T follicular helper cell (primary cell): Measurements from ENCODE around the gene CDH12.
"Not testable (repeated sequence)": the region's sequence is repeated elsewhere in the genome, so short reads cannot be mapped to it uniquely, and the experiment has no call there.

ENCODE experiments used
- DNase-seq: peaks from one replicate; pipeline ENCODE4 v3.0.0-alpha.2; 2020; ENCODE audit warnings: low read depth

The CDH12 gene

GRCh38 chr5:22432905-22433304, 420.2 kb downstream of the CDH12 start:
- DNase-seq = no peak

GRCh38 chr5:22431840-22432239, 421.3 kb downstream of the CDH12 start:
- DNase-seq = no peak

GRCh38 chr5:22431406-22431805, 421.7 kb downstream of the CDH12 start:
- DNase-seq = no peak

GRCh38 chr5:22411554-22412349, 441.4 kb downstream of the CDH12 start:
- DNase-seq = no peak

GRCh38 chr5:22391956-22392355, 461.2 kb downstream of the CDH12 start:
- no peak for DNase-seq

GRCh38 chr5:22390888-22391287, 462.3 kb downstream of the CDH12 start:
- no peak for DNase-seq

- no peak for DNase-seq
Observed at GRCh38 chr5:22372826-22373660, 480.1 kb downstream of the CDH12 start.

GRCh38 chr5:22372376-22372775, 480.8 kb downstream of the CDH12 start:
- no peak for DNase-seq

GRCh38 chr5:22354956-22355355, 498.2 kb downstream of the CDH12 start:
- no peak for DNase-seq

GRCh38 chr5:22352493-22352892, 500.7 kb downstream of the CDH12 start:
- no peak for DNase-seq

GRCh38 chr5:22351178-22351577, 502.0 kb downstream of the CDH12 start:
- DNase-seq = no peak

GRCh38 chr5:22348027-22348426, 505.1 kb downstream of the CDH12 start:
- DNase-seq = no peak

- DNase-seq = no peak
Observed at GRCh38 chr5:22344000-22344399, 509.1 kb downstream of the CDH12 start.

GRCh38 chr5:22341406-22341805, 511.7 kb downstream of the CDH12 start:
- DNase-seq = no peak

- not testable (repeated sequence) for DNase-seq
Observed at GRCh38 chr5:22332949-22333348, 520.2 kb downstream of the CDH12 start.

- DNase-seq = no peak
Observed at GRCh38 chr5:22329683-22330082, 523.5 kb downstream of the CDH12 start.

- no peak for DNase-seq
Observed at GRCh38 chr5:22319798-22320197, 533.3 kb downstream of the CDH12 start.

- no peak for DNase-seq
Observed at GRCh38 chr5:22316294-22316693, 536.9 kb downstream of the CDH12 start.

- not testable (repeated sequence) for DNase-seq
Observed at GRCh38 chr5:22315052-22315451, 538.1 kb downstream of the CDH12 start.

GRCh38 chr5:22314548-22314947, 538.6 kb downstream of the CDH12 start:
- DNase-seq = no peak

GRCh38 chr5:22306011-22306410, 547.1 kb downstream of the CDH12 start:
- DNase-seq = no peak

GRCh38 chr5:22295832-22296231, 557.3 kb downstream of the CDH12 start:
- no peak for DNase-seq

- DNase-seq = no peak
Observed at GRCh38 chr5:22293147-22293546, 560.0 kb downstream of the CDH12 start.
